ENCODE measurements around the gene PTP4A2.

PTP4A2 gene

GRCh38 chr1:31980835-31981455, 42.8 kb upstream of the PTP4A2 start:
- TF ChIP-seq, protein P1, sequence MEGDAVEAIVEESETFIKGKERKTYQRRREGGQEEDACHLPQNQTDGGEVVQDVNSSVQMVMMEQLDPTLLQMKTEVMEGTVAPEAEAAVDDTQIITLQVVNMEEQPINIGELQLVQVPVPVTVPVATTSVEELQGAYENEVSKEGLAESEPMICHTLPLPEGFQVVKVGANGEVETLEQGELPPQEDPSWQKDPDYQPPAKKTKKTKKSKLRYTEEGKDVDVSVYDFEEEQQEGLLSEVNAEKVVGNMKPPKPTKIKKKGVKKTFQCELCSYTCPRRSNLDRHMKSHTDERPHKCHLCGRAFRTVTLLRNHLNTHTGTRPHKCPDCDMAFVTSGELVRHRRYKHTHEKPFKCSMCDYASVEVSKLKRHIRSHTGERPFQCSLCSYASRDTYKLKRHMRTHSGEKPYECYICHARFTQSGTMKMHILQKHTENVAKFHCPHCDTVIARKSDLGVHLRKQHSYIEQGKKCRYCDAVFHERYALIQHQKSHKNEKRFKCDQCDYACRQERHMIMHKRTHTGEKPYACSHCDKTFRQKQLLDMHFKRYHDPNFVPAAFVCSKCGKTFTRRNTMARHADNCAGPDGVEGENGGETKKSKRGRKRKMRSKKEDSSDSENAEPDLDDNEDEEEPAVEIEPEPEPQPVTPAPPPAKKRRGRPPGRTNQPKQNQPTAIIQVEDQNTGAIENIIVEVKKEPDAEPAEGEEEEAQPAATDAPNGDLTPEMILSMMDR (conservative IDR thresholded peaks at IDR 0.05; ENCODE audit: low read depth, low read length): no peak
- H3K4me3 ChIP-seq (ENCODE audit: low read length): no peak overlapping the region
- no peak for DNase-seq (ENCODE audit: low read depth)

DNA sequence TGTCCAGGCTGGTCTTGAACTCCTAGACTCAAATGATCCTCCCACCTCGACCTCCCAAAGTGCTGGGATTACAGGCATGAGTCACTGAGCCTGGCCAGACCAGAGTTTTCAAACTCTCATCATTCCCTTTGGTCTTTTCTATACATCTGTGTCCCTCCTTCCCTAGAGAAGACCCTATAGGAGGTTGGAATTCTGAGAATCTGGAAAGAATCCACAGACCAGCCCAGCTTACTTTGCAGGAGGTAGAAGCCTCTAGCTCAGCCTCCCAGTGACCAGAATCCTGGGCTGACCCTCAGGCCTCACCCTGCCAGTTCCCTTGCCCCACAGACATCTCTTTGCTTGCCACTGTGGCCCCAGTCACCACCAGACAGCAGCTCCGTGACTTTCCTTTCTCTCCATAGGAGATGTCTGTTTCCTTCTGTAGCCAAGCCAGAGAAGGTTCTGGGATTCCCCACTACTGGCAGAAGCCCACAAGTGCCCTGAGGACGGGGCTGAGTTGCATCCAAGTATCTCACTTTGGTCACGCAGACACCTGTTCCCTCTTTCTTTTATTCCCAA, 40.8 kb upstream of the PTP4A2 start:
- no peak for DNase-seq (ENCODE audit: low read depth)
- no peak overlapping the region for H3K4me3 ChIP-seq (ENCODE audit: low read length)
- TF ChIP-seq, protein P1 (conservative IDR thresholded peaks at IDR 0.05; ENCODE audit: low read depth, low read length): no peak

- TF ChIP-seq, protein P1 (conservative IDR thresholded peaks at IDR 0.05; ENCODE audit: low read depth, low read length): peak; percentile 55
- no peak for DNase-seq (ENCODE audit: low read depth)
- H3K4me3 ChIP-seq (ENCODE audit: low read length): no peak overlapping the region
Observed at GRCh38 chr1:31977385-31978131, 39.4 kb upstream of the PTP4A2 start.

DNA sequence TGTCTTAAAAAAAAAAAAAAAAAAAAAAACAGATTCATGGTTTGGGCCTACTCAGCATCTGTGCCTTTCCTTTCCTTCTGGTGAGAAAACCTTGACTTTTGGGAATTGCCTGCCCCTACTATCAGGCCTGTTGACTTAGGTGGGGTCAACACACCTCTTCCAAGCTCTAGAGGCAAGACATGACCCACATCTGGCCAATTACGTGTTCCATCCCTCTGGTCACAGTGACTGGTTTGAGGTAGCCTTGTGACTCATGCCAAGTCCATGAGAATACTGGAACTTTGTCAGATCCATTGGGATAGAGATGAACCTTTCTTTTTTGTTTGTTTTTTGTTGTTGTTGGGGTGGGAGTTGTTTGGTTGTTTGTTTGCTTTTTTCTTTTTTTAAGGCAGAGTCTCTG, 38.2 kb upstream of the PTP4A2 start:
- no peak overlapping the region for H3K4me3 ChIP-seq (ENCODE audit: low read length)
- no peak for DNase-seq (ENCODE audit: low read depth)
- TF ChIP-seq, protein P1 (conservative IDR thresholded peaks at IDR 0.05; ENCODE audit: low read depth, low read length): no peak

GRCh38 chr1:31970873-31971272, 32.7 kb upstream of the PTP4A2 start:
- no peak overlapping the region for H3K4me3 ChIP-seq (ENCODE audit: low read length)
- TF ChIP-seq, protein P1 (conservative IDR thresholded peaks at IDR 0.05; ENCODE audit: low read depth, low read length): no peak
- DNase-seq (ENCODE audit: low read depth): no peak

DNA sequence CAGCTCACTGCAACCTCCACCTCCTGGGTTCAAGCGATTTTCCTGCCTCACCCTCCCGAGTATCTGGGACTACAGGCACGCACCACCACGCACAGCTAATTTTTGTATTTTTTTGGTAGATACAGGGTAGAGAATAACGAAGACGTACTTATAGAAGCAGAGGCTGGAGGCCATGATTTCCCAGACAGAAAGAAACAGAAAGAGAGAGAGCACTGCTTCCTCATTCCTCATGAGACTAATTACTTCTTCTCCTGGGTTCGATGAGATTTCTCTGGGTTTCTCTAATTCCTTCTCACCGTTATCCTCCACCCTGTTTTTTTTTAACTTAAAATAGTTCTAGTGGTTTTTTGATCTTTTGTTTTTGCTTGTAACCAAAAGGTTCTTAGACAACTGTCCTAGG, 23.4 kb upstream of the PTP4A2 start:
- TF ChIP-seq, protein P1 (conservative IDR thresholded peaks at IDR 0.05; ENCODE audit: low read depth, low read length): no peak
- no peak for DNase-seq (ENCODE audit: low read depth)
- no peak overlapping the region for H3K4me3 ChIP-seq (ENCODE audit: low read length)

Measured in retinal pigment epithelial cell (primary cell).